Thoracic aorta (tissue), 2 donors: ENCODE results near the gene RGPD3. TPM values are rescaled to one million over a fixed set of nuclear protein-coding genes. Genes with fewer than 3 reads are reported as not detected.
"Not testable (repeated sequence)": the region's sequence is repeated elsewhere in the genome, so short reads cannot be mapped to it uniquely, and the experiment has no call there.

ENCODE experiments used
- ATAC-seq: fragments of 150-250 bp; one replicate; pipeline ENCODE4 v1.8.0; 2017; ENCODE audit warnings: low read depth; ENCODE audit not compliant: insufficient number of reproducible peaks, low FRiP score
- DNase-seq: peaks from one replicate; pipeline ENCODE4 v3.0.0-alpha.2; 2020; ENCODE audit warnings: low spot score
- H3K27ac ChIP-seq, 2 donors: fragments of 200-600 bp; sonication (generic); 1 replicate in 1 of 2; 2 replicates in 1 of 2; pipeline ENCODE4 v1.5.1; 2016; ENCODE audit warnings: mild to moderate bottlenecking in 2 of 2, moderate library complexity in 2 of 2
- H3K27me3 ChIP-seq: fragments of 200-600 bp; sonication (generic); replicated peaks from 2 replicates; pipeline ENCODE4 v1.6.0; 2016; ENCODE audit warnings: mild to moderate bottlenecking; ENCODE audit not compliant: insufficient read depth
- H3K36me3 ChIP-seq: fragments of 200-600 bp; sonication (generic); one replicate; pipeline ENCODE4 v1.5.1; 2016
- H3K4me1 ChIP-seq, 2 donors: fragments of 200-600 bp; sonication (generic); 1 replicate in 1 of 2; 2 replicates in 1 of 2; pipeline versions ENCODE4 v1.5.1 to v1.6.0; 2016; ENCODE audit warnings: low read depth in 2 of 2, mild to moderate bottlenecking in 1 of 2; ENCODE audit not compliant: control insufficient read depth in 1 of 2
- H3K4me3 ChIP-seq: fragments of 200-600 bp; sonication (generic); 2 replicates; pipeline ENCODE4 v1.5.1; 2016; ENCODE audit warnings: mild to moderate bottlenecking
- H3K9me3 ChIP-seq: fragments of 200-600 bp; sonication (generic); 2 replicates; pipeline ENCODE4 v1.5.1; 2016
- total RNA-seq, 2 donors: library from RNA; depleted of rRNA; stranded (reverse); fragments of >200 nt; gene quantifications; one replicate each; pipeline versions ENCODE4 v1.1.0 to v1.2.3, GENCODE V29; 2016
- TF ChIP-seq, protein P1 (sequence below): fragments of 200-600 bp; sonication (generic); IDR thresholded peaks from one replicate; pipeline ENCODE4 v1.5.1; 2019; ENCODE audit warnings: antibody characterized with exemption

RGPD3 gene
- total RNA-seq, 2 donors from 2014 or later: 0.27 to 1.1 TPM

DNA sequence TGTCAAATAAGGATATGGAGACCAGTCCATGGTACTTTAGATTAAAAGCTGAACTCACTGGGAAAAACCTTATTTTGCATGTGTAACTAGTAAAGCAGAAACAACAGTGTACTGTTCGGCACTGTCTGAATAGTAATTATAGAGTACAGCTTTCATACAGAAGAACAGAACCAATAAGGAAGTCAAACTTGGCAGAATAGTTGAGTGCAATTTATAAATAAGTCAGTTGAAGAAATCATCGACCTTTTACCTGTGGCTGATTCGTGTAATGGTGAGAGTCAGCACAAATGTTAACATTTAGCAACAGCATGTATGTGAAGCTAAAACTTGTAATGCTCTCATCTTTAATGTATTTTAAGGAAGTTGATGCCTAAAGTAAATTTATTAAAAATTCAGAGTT lies 99.0 kb downstream of the RGPD3 start:
- ATAC-seq, DNase-seq: not testable (repeated sequence)

DNA sequence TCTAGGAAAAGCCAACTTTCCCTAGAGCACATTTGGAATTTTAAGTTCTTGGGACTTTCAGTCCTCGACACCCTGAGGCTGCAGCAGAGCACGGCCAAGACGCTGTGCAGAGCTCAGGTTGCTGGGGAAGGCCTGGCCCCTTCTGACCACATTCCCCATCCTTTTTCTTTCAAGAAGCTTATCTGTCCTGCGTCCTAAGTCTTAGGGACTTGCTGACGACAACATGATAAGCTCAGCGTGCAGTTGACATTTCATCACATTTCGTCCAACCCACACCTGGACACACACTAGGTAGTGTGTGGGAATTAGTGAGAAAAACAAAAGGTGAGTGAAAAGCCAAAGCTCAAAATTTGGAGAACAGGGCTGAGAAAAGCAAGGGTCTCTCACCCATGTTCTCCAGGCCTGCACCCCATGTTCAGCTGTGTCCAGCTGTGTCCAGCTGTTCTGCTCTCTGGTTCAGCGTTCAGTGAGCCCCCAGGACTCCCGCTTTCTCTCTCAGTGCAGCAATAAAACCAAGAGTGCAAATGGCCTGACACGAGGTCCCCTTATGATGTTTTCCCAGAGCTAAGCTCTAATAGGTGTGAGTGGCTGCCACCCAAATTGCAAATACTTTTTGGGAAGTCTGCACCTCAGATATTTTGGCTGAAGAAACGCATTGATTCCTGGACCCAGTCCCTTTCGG lies 101.9 kb downstream of the RGPD3 start:
- ATAC-seq (no peak), DNase-seq (no peak)
- Histone ChIP-seq H3K36me3 (no peaks in the 10 kb centered on the region), H3K4me1 (no peaks in the 10 kb centered on the region), H3K27me3 (no peaks in the 10 kb centered on the region), H3K27ac (no peak overlapping the region), H3K4me3 (no peak overlapping the region), H3K9me3 (no peaks in the 10 kb centered on the region)
- TF ChIP-seq, protein P1, sequence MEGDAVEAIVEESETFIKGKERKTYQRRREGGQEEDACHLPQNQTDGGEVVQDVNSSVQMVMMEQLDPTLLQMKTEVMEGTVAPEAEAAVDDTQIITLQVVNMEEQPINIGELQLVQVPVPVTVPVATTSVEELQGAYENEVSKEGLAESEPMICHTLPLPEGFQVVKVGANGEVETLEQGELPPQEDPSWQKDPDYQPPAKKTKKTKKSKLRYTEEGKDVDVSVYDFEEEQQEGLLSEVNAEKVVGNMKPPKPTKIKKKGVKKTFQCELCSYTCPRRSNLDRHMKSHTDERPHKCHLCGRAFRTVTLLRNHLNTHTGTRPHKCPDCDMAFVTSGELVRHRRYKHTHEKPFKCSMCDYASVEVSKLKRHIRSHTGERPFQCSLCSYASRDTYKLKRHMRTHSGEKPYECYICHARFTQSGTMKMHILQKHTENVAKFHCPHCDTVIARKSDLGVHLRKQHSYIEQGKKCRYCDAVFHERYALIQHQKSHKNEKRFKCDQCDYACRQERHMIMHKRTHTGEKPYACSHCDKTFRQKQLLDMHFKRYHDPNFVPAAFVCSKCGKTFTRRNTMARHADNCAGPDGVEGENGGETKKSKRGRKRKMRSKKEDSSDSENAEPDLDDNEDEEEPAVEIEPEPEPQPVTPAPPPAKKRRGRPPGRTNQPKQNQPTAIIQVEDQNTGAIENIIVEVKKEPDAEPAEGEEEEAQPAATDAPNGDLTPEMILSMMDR: no peak

More for the DNA sequence above, 99.0 kb downstream of the RGPD3 start:
- not testable (repeated sequence) for H3K27ac ChIP-seq, H3K9me3 ChIP-seq, H3K27me3 ChIP-seq, H3K4me3 ChIP-seq, H3K4me1 ChIP-seq, H3K36me3 ChIP-seq

DNA sequence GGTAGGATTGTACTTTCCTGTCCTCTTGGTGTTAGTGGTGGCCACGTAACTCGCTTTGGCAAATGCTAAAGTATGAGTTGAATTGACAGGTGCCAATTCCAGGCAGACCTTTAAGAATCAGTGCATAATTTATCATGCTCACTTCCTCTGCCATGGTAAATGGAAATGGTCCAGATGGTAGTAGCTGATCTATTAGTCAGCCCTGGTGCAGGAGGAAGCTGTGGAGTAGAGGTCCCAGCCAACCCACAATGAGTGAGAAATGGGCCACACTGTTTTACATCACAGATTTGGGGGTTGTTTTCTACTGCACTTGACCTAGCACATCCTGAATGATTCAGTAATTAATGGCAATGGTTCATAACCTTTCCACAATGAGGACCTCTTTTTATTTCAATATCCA lies 104.4 kb downstream of the RGPD3 start:
- no peak overlapping the region for H3K27ac ChIP-seq
- no peak for DNase-seq
- no peak overlapping the region for H3K4me3 ChIP-seq
- H3K9me3 ChIP-seq: no peaks in the 10 kb centered on the region
- no peaks in the 10 kb centered on the region for H3K36me3 ChIP-seq
- no peak for ATAC-seq
- TF ChIP-seq, protein P1: no peak
- no peaks in the 10 kb centered on the region for H3K27me3 ChIP-seq
- H3K4me1 ChIP-seq: no peaks in the 10 kb centered on the region

DNA sequence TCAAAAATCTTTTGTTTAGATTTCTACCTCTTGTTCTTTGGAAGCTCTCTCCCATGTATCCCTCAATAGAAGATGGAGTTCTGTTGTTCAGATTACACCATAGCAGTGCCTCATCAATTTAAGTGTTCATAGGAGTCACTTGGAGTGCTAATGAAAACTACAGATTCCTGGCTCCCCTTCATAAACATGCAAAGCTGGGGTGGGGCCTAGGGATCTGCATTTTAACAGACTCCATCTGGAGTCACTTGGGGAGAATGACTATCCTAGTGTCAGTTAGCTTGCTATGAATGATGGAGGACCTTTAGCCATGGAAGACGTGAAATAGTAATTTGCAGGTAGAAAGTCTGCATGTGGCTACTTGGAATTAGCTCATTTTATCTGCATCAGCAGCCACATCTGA lies 105.4 kb downstream of the RGPD3 start:
- TF ChIP-seq, protein P1: no peak
- no peaks in the 10 kb centered on the region for H3K4me1 ChIP-seq
- no peaks in the 10 kb centered on the region for H3K27me3 ChIP-seq
- no peak overlapping the region for H3K4me3 ChIP-seq
- H3K9me3 ChIP-seq: no peaks in the 10 kb centered on the region
- DNase-seq (no peak), ATAC-seq (no peak)
- no peak overlapping the region for H3K27ac ChIP-seq
- no peaks in the 10 kb centered on the region for H3K36me3 ChIP-seq

DNA sequence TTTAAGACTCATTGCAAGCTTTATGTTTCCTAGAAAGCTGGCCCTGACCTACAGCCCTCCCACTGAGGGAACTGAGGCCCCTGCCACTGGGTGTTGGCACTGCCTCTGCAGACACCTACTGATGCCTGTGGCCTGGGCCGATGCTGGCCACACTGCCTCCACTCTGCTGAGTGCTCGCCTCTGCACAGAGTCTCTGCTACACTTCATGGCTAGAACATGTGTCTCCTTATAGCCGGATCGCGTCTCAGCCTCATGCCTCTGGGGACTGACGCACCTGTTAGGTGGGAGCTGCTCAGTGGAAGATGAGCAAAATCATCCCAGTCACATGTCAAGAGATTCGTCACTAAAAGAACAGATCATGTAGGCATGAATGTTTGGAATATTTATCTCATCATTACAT lies 108.7 kb downstream of the RGPD3 start:
- no peak overlapping the region for H3K4me3 ChIP-seq
- DNase-seq: no peak
- H3K9me3 ChIP-seq: no peaks in the 10 kb centered on the region
- no peaks in the 10 kb centered on the region for H3K4me1 ChIP-seq
- TF ChIP-seq, protein P1: no peak
- no peak overlapping the region for H3K27ac ChIP-seq
- ATAC-seq: no peak
- H3K27me3 ChIP-seq: no peaks in the 10 kb centered on the region
- H3K36me3 ChIP-seq: no peaks in the 10 kb centered on the region

DNA sequence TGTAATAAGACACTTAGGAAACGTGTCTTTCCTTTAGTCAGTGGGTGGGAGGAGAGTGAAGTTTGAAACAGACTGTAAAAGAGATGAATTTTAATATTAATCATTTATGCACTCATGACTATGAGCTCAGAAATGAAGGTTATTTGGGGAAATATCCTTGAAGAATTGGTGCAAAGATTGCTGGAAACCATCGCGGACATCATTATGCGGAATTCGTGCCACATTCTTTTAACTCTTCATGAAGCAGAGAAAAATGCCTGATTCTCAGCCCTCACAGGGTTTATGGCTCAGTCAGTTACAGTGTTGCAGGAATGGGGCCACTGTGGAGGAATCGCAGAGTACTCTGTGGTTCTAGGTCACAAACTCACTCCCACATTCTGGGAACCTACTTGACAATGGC lies 109.7 kb downstream of the RGPD3 start:
- Histone ChIP-seq H3K9me3 (no peaks in the 10 kb centered on the region), H3K36me3 (no peaks in the 10 kb centered on the region), H3K4me1 (no peaks in the 10 kb centered on the region), H3K27ac (no peak overlapping the region), H3K4me3 (no peak overlapping the region), H3K27me3 (no peaks in the 10 kb centered on the region)
- TF ChIP-seq, protein P1: no peak
- DNase-seq (no peak), ATAC-seq (no peak)
